GM12873 (cell line): ENCODE measurements around the gene TIAM1.

ENCODE experiments used
- TF ChIP-seq, protein P1 (sequence below): IDR thresholded peaks from 2 replicates; pipeline ENCODE4 v1.5.1; 2012; ENCODE audit warnings: low read depth, mild to moderate bottlenecking, moderate library complexity, low read length, control low read depth; ENCODE audit not compliant: insufficient read depth; ENCODE audit errors: missing control alignments

TIAM1 gene

DNA sequence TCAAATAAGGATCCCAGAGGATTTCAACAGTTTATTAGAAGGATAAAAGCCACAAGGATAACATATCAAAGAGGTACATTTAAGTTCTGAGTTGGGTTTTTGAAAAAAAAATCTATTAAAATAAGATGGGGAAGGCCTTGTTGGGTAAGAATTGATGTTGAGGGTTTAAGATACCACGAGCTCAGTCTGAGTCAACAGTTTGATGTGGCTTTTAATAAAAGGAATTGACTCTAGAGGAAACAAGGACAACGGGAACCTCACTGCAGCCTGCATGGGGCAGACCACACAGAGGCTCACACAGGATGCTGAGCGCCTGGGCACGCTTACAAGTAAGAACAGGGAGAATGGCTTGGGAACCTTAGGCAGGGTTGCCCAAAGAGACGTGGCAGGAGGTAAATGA lies 107.5 kb downstream of the TIAM1 start:
- TF ChIP-seq, protein P1, sequence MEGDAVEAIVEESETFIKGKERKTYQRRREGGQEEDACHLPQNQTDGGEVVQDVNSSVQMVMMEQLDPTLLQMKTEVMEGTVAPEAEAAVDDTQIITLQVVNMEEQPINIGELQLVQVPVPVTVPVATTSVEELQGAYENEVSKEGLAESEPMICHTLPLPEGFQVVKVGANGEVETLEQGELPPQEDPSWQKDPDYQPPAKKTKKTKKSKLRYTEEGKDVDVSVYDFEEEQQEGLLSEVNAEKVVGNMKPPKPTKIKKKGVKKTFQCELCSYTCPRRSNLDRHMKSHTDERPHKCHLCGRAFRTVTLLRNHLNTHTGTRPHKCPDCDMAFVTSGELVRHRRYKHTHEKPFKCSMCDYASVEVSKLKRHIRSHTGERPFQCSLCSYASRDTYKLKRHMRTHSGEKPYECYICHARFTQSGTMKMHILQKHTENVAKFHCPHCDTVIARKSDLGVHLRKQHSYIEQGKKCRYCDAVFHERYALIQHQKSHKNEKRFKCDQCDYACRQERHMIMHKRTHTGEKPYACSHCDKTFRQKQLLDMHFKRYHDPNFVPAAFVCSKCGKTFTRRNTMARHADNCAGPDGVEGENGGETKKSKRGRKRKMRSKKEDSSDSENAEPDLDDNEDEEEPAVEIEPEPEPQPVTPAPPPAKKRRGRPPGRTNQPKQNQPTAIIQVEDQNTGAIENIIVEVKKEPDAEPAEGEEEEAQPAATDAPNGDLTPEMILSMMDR = no peak

DNA sequence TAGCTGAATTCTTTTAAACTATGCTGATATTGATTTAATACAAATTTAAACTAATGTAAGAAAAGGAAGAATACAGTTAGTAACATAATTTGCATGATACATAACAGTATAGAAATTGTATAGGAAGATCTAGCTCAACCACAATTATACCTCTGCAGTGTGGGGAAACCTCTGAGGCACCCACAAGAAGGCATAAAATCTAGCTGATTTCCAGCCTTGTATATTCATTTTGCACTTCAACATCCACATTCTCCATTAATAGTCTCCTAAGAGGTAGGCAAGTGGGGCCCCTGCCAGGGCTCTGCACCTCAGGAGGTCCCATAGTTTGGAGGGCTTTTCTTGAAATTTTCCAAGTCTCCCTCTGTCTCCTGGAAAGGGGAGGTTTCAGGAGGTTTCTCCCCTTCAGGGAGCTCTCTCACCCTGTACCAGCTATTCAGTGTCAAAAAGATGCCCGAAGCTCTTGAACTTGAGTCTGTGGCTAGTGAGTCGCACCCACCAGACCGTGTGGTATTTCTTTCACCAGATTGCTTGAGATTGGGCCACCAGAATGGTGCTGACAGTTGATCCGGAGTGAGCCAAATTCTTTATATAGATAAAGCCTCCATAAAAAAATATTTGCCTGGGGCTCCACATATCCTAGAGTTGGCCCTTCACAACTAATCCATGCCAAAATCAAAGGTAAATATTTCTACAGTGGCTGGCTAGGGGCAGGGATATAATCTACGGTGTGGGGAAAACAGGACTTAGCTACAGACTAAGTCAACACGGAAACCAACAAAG lies 108.2 kb downstream of the TIAM1 start:
- TF ChIP-seq, protein P1 = no peak

DNA sequence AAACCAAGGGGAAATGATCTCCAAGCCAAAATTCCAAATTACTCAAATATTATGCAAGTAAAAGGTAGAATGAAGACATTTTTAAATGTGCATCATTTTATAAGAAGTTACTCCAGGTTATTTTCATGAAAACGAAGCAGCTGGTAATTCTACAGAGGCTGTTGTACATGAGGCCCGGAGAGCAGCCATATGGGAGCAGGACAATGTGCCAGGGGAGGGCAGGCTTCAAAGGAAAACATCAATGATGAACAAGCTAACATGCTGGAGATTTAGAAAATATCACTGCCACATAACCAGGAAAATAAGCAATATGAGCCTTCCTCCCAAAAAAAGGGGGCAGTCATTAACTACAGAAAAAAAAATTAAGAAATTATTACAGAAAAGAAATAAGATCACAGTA lies 109.1 kb downstream of the TIAM1 start:
- TF ChIP-seq, protein P1 = no peak

DNA sequence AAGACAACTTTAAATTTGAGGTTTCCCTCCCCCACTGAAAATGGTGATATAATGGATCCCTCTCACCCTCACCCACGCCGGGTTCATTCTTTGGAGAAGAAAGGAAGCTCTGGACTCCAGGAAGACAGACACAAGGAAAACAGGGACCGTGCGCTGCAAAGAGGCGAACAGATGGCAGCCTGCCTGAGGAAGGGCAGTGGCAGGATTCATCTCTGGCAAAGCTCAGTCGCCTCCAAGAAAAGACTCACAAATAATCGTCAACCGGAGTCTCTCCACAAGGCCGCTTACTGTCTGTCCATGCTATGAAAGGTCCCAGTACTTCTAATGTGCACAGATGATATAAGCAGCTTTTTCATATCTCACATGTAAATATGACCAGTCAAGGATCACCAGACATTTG lies 110.3 kb downstream of the TIAM1 start:
- TF ChIP-seq, protein P1 = no peak

DNA sequence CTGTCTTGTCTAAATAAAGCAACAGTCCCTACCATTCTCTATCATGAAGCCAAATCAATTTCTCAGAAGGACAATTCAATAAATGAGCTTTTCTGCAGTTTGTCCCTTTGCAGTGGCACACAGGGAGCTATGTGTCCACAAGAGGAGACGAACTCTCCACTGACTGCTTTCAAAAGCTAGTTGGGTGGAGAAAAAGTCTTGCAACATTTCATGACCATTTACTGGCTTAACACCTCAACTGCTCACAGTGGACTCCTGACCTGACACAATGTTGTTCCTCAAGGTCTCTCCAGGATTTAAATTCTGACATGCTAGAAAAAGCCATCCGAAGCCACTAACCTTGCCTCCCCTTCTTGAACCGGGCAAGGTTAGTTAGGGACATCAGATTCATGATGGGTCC lies 111.7 kb downstream of the TIAM1 start:
- TF ChIP-seq, protein P1 = no peak

DNA sequence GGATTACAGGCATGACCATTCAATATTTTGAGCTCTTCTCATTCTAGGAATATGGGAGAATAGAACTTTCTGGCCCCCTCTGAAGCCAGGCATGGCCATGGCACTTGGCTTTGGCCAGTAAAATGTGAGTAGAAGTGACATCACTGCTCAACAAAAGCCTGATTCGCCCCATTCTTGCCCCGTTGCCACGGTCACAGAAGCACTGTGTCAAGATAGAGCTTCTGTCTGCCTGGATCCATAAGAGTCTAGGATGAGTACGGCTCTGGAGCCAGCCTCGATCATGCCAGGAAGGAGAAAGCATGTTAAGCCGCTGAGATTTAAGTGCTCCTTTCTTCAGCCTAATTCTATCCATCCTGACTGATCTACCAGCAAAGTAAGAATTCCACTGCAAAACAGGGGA lies 113.1 kb downstream of the TIAM1 start:
- TF ChIP-seq, protein P1 = no peak

DNA sequence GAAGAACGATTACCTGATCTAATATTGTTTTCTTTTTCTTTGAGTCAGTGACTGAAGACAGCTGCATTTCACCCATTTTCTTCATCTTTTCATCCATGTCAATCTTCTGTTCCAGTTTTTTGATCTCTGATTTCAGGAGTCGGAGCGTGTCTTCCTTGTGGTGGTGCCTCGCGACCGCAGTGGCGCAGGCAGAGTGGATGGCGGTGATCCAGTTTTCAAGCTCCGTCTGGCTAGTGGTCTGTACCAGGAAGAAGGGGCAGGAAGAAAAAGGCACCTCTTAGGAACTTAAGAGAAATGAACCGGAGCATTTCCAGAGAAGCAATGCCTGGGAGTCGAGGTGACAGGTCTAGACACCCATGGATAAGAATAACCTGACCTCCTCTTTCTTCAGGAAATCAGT lies 118.3 kb downstream of the TIAM1 start:
- TF ChIP-seq, protein P1 = no peak

DNA sequence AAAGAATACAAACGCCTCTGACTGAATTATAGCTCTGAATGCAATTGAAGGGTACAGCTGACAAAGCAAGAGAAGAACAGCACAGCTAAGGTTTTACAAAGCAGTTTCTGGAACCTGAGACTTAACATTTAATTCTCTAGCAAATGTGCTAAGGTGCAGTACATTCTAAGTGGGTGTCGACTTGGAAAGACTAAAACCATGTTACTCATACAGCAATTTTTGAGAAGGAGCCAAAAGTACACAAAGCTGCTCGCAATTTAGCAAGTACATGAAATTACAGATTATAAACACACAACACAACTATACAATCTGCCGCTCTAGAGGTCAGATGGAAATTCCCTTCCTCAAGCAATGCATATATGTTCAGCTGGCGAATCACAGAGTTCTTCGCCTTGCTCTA lies 121.9 kb downstream of the TIAM1 start:
- TF ChIP-seq, protein P1 = no peak
